GM12892 (cell line): ENCODE results near the gene SLC28A3.

Experiments used
- POLR2A ChIP-seq: IDR thresholded peaks from 2 replicates; pipeline ENCODE4 v1.6.1; 2011; ENCODE audit warnings: low read depth, low read length, control low read depth
- POLR2AphosphoS5 ChIP-seq: IDR thresholded peaks from 2 replicates; pipeline ENCODE4 v1.6.1; 2011; ENCODE audit warnings: low read depth, low read length, control low read depth

GRCh38 chr9:84239343-84239742 is 101.2 kb downstream of the SLC28A3 start:
- TF ChIP-seq POLR2A, result no peak
- TF ChIP-seq POLR2AphosphoS5, result no peak
